Cerebellar cortex (tissue), 1 donor: ENCODE data around the gene FASTKD2.

Source experiments
- DNase-seq: peaks from one replicate; pipeline ENCODE4 v3.0.0-alpha.2; 2015; ENCODE audit warnings: low spot score

Gene FASTKD2

GRCh38 chr2:206836722-206837121, 71.3 kb downstream of the FASTKD2 start:
- no peak for DNase-seq

- no peak for DNase-seq
Observed at GRCh38 chr2:206837775-206838174, 72.4 kb downstream of the FASTKD2 start.

- DNase-seq: no peak
Observed at GRCh38 chr2:206838690-206839089, 73.3 kb downstream of the FASTKD2 start.

- DNase-seq: no peak
Observed at GRCh38 chr2:206840999-206841398, 75.6 kb downstream of the FASTKD2 start.
